ENCODE data around the gene UHRF2.
"Not testable (repeated sequence)": the region's sequence is repeated elsewhere in the genome, so short reads cannot be mapped to it uniquely, and the experiment has no call there.

The UHRF2 gene, protein sequence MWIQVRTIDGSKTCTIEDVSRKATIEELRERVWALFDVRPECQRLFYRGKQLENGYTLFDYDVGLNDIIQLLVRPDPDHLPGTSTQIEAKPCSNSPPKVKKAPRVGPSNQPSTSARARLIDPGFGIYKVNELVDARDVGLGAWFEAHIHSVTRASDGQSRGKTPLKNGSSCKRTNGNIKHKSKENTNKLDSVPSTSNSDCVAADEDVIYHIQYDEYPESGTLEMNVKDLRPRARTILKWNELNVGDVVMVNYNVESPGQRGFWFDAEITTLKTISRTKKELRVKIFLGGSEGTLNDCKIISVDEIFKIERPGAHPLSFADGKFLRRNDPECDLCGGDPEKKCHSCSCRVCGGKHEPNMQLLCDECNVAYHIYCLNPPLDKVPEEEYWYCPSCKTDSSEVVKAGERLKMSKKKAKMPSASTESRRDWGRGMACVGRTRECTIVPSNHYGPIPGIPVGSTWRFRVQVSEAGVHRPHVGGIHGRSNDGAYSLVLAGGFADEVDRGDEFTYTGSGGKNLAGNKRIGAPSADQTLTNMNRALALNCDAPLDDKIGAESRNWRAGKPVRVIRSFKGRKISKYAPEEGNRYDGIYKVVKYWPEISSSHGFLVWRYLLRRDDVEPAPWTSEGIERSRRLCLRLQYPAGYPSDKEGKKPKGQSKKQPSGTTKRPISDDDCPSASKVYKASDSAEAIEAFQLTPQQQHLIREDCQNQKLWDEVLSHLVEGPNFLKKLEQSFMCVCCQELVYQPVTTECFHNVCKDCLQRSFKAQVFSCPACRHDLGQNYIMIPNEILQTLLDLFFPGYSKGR

DNA sequence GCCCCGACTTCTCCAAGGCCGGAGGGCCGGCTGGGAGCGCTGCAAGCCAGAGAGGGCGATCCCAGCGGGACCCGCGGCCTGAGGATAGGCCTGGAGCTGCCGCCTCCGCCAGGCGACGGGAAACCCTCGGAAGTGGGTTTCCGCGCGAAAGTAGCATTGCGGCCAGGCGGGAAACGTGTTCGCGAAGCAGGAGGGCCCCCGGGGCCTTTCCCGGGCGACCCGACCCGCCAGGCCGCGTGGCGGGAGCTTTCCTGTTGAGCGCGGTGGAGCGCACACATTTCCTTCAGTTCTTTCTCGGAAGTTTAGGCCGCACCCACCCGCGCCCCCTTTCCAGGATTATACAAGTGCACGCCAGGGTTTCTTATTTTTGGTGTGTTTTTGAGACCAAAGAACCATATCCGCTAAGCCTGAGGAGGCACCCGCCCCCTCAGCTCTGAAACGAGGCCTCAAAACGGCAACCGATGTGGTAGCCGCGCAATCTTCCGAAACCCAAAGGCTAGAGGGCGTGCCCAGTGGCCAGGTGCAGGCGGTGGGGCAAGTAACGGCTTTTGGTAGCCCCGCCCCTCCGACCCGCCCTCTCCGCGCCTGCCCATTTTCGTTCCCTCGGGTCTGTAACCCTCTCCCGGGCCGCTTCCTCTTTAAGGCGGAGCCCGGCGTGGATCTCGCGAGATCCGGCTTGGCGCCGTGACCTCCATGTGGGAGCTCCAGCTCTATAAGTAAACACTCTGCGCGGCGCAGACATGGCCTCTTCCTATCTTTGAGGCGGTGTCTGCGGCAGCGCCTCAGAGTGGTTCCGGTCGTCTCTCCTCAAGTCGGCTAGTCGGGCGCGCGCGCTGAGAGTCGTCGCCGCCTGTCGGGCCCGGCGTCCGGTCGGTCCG, at the start of gene UHRF2:
Gene UHRF2, plus strand, starts transcription at position 713 of the 878 bp plus-strand sequence. CDS start 292 bp downstream, outside the sequence.
- DNase-seq (ENCODE audit: low read depth in 2 of 2) = peak; percentile 98 to 99

DNA sequence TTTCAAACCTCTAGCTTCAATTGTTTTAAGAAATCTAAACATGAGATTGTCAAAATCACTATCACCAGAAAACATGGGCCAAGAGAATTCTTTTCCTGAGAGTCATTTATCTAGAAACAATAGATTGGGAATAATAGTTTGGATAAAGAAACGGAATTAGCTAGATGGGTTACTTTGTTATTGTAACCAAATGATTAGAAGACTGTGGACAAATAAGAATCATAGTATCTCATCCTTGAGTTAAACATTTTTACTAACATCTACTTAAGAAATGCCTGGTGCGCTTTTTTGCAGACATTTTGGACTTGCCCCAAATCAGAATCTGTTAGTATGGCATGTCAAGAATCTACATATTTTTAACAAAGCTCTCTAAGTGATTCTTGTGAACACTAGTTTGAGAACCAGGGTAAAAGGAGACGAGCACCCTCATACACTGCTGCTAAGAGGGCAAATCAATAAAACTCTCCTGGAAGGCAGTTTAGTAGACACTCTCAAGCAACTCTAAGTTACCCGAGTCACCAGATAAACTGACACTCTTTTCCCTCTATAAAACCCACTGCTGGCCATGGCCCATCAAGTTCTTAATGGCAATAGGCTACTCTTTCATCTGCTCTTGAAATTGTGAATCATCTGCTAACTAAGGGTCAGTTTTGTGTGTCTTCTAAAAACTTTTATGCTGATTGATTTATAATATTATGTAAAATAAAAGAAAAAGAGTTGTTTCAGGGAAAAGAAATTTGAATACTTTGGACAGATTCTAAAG, 45.7 kb upstream of the UHRF2 start:
- DNase-seq (ENCODE audit: low read depth in 2 of 2) = no peak

DNA sequence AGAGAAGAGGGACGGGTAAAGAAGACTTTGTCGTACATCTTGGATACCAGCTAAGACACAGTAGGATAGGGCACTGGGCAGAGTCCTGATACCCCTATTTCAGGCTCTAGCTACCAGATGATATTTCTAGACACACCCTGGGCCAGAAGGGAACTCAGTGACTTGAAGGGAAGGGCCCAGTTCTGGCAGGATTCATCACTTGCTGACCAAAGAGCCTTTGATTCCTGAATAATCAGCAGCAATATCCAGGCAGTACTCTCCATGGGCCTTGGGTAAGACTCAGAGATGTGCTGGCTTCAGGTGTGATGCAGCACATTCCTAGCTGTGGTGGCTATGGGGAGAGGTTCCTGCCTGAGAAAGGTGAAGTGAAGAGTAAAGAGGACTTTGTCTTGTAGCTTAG, 44.2 kb upstream of the UHRF2 start:
- DNase-seq (ENCODE audit: low read depth in 2 of 2) = no peak

DNA sequence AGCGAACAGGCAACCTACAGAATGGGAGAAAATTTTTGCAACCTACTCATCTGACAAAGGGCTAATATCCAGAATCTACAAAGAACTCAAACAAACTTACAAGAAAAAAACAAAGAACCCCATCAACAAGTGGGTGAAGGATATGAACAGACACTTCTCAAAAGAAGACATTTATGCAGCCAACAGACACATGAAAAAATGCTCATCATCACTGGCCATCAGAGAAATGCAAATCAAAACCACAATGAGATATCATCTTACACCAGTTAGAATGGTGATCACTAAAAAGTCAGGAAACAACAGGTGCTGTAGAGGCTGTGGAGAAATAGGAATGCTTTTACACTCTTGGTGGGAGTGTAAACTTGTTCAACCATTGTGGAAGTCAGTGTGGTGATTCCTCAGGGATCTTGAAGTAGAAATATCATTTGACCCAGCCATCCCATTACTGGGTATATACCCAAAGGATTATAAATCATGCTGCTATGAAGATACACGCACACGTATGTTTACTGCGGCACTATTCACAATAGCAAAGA, 31.5 kb upstream of the UHRF2 start:
- not testable (repeated sequence) for DNase-seq (ENCODE audit: low read depth in 2 of 2)

DNA sequence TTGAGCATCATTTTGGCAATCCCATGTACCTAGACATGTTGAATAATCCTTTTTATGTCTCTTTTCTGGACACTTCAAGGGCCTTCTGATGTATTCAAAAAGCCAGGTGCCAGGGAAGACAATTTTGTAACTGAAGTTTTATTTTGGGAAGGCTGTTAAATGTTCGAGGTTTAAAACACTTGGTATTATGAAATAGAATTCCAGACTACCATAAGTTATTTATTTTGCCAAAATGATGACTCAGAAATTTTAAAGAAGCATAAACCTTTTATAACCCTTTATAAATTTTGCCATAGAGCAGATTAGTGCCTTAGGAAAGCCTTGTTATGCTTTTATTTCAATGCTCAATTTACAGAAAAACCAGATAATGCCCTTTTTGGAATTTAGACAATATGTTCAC, 30.3 kb upstream of the UHRF2 start:
- no peak for DNase-seq (ENCODE audit: low read depth in 2 of 2)

DNA sequence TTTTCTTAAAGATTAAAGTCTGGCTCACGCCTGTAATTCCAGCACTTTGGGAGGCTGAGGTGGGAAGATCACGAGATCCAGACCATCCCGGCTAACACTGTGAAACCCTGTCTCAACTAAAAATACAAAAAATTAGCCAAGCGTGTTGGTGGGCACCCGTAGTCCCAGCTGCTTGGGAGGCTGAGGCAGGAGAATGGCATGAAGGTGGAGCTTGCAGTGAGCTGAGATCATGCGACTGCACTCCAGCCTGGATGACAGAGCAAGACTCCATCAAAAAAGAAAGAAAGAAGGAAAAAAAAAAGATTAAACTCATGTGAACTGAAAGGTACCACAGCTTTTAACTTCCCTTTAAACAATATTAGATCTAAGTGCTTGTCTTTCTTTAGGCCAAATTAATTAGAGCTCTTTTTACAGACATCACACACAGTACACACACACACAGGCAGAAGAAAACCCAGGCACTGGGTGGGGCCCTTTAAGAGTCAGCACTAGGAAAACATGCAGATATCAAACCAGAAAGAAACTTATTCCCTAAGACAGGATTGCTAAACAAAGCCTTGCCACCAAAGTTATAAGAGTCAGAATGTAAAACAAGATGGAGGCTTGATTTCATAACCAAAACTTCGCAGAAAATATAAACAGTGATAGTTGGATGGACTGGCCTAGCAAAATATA, 29.3 kb upstream of the UHRF2 start:
- no peak for DNase-seq (ENCODE audit: low read depth in 2 of 2)

DNA sequence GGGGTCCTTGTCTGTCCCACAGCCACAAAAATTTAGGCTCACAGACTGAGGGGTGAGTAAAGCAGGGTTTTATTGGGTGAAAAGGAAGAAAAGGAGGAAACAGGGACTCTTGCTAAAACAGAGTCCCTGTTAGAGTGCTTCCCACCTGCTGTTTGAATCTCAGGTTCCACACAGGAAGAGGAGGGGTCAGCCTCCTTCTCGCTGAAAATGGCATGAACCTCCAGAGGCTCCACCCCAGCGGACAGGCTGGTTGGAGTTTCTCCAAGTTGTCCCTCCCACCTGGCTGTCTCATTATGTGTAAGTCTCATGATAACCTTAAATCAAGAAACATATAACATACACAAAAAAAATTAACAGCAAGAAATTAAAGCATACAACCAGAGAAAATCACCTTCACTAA, 28.3 kb upstream of the UHRF2 start:
- no peak for DNase-seq (ENCODE audit: low read depth in 2 of 2)

DNA sequence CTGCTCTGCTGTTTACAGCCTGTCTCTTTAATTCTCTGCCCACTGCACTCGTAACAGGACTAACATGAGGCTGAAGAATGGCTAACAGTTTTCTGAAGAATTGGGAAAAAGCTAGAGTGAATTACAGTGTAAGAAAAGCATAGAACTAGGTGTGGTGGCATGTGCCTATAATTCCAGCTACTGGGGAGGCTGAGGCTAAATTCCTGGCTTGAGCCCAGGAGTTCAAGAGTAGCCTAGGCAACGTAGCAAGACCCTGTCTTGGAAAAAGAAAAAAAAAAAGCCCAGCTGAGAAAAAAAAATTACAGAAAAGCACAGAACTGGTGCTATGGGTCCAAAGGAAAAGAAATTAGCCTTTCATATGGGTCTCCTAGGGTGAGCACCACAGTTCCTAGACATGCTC, 13.9 kb upstream of the UHRF2 start:
- DNase-seq (ENCODE audit: low read depth in 2 of 2) = no peak

DNA sequence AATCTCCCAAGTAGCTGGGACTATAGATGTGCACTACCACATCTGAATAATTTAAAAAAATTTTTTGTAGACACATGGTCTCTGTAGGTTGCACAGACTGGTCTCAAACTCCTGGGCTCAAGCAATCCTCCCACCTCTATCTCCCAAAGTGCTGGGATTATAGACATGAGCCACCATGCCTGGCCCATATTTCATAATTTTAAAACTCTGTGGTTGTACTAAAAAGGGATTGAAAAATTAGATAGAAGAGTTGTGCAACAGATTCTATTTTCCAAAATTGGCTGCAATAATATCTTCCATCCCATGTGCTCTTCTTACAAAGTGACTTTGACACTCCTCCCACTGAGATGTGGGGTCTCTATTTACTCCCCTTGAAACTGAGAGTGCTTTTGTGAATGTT, 7.6 kb upstream of the UHRF2 start:
- DNase-seq (ENCODE audit: low read depth in 2 of 2) = no peak

DNA sequence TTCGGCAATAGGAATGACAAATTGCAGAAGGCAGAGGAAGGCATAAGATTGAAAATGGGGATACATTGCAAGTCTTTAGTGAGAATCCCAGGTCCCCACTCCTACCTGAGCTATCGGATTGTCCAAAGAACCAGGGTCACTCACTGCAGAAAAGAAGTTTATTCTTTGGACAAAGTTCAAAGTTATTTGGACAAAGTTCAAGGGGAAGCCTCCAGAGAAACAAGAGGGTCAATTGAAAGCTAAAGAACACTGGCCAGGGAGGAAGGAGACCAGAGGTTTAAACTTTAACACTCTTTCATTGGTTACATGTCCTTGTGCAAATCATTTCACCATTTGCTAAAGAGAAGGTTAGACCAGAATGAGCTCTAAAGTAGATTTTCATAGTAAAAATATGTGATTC, 5.2 kb upstream of the UHRF2 start:
- no peak for DNase-seq (ENCODE audit: low read depth in 2 of 2)

DNA sequence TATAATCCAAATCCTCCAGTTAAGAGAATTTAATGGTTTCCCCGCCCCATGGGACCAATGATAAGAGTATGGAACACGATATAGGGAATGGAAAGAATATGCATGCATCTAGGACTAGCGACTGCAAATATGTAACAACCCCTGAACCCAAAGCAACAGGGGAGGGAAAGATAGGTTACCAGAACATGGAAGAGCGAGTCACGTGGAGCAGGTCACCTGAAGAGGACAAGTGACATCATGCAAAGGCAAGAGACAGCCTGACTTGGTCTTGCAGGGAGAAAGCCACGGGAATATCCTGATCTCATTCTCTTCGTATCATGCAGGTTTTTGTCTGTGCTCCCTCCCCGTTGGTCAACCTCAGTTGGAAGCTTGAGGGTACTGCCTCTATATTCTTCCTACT, 4.7 kb upstream of the UHRF2 start:
- DNase-seq (ENCODE audit: low read depth in 2 of 2) = no peak

DNA sequence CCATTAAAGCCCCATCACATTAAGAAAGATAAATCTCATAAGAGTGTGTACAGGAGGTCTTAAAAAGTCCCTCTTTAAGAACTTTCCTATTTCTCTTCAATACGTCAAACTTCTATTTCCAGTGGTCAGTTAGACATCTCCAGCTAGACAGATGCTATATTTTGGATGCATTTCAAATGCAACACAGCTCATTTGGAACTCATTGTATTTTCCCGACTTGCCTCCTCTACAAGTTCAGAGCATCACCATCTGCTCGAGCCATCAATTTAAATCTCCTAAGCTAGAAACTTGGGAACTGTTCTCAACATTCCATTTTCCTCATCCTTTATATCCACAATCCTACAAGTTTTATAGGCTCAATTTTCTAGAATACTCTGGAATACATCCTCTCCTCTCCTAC, 3.2 kb upstream of the UHRF2 start:
- DNase-seq (ENCODE audit: low read depth in 2 of 2) = no peak

DNA sequence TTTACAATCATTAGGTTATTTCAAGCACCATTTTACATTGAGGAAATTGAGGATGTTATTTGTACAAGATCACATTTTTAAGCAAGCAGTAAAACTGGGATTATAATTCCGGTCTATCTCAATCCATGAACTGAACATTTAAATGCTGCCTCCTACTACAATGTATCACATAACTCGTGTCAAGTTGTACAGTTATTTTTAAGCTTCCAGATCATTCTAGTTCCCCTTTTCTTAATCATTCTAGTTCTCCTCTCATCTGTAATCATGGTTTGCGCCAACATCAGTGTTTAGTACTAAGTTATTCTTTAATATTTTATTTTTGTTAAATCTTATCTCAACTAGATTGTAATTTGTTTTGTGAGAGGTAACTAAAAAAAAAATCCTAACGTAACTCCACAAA, 2.4 kb upstream of the UHRF2 start:
- DNase-seq (ENCODE audit: low read depth in 2 of 2) = no peak

DNA sequence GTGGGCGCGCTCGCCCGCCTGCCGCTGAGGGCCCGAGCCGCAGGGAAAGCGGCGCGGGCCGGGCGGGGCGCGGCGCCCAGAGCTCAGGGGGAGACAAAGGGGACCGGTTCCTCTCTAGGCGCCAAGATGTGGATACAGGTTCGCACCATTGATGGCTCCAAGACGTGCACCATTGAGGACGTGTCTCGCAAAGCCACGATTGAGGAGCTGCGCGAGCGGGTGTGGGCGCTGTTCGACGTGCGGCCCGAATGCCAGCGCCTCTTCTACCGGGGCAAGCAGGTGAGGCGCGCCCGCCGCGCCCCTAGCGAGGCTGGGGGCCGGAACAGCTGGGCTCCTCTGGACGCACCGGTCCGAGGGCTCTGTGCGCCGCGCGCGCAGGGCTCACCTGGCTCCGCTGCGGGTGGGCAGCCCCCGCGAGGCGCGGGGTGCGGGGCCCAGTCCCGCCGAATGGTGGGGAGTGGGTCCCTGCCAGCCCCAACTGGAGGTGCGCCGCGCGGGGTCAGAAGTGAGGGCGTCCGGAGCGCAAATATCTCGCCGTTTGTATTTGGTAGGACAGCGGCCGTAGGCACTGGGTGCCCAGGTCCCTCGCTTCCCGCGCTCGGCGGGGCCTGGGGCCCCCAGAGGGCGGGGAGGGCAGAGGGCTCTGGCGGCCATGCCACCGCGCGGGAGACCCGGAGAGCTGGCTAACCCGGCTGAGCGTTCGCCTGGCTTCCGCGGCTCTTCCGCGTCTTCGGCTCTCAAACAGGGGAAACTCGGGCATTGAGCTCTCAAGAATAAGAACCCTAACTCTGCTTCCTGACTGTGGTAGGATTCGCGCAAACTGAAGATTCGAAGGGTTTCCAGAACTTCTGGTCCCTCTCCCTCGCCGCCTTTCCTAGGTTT, 607 bp downstream of the UHRF2 start:
- DNase-seq (ENCODE audit: low read depth in 2 of 2) = peak in 1 of 2 donors; percentile 22

DNA sequence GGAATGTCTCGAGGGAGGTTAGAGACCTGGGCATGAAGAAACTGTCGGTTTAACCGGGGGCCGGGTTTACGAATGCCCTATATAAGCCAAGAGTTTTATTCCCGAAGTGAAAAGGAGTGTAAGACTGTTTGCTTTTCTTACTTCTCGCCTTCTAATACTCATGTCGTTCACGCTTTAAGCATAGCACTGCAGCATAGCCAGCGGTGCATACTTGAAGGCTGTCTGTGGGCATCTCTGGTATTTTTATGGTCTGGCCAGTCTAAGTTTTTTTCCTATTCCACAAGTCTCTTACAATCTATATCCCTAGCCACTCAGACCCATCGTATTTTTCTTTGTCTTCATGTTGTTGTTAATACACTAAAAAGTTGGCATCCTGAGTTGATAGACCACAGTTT, 1.2 kb downstream of the UHRF2 start:
- no peak for DNase-seq (ENCODE audit: low read depth in 2 of 2)

DNA sequence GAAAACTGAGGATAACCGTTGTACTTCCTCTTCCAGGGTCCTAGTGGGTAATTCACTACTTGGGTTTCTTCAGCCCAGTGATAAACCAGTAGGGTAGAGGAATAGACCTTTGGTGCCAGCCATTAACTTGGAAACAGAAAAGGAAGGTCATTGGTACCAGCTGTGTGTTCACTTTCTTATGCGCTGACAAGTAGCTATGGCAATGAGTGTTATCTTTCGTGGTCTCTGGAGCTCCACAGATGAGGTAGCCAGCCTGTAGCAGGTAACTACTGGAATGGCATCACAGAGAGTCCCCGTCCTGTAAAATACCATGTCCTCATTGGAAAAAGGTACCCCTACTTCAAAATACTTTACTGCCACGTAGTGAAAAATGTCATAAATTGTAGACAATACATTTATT, 2.3 kb downstream of the UHRF2 start:
- DNase-seq (ENCODE audit: low read depth in 2 of 2) = no peak

DNA sequence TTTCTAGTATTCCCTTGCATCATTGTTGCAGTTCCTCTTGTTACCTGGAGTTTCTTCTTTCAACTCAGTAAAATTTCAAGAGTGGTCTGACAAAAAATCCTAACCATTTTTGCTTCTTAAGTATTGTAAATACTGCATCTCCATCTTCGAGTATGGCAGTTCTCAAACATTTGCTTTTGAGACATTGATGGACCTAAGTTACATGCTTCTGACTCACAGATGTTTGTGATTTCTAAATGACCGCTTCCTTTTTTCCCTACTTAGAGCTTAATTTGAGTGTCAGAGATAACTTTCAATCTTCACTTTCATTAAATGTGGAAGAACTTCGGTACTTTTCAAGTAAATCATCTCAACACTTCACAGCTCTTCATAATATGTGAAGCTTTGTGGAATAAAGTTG, 4.2 kb downstream of the UHRF2 start:
- no peak for DNase-seq (ENCODE audit: low read depth in 2 of 2)

DNA sequence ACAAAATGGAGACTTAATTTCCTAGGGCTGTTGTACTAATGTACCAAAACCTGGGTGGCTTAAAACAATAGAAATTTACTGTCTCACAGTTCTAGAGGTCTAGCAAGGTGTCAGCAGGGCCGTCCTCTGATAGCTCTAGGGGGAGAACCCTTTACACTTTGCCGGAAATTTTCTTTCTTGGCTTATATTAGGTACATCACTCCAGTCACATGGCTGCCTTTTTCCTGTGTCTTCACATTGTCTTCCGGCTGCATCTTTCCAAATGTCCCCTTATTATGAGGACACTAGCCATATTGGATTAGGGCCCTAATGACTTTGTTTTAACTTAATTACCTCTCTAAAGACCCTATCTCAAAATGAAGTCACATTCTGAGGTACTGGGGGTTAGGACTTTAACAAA, 5.8 kb downstream of the UHRF2 start:
- no peak for DNase-seq (ENCODE audit: low read depth in 2 of 2)

DNA sequence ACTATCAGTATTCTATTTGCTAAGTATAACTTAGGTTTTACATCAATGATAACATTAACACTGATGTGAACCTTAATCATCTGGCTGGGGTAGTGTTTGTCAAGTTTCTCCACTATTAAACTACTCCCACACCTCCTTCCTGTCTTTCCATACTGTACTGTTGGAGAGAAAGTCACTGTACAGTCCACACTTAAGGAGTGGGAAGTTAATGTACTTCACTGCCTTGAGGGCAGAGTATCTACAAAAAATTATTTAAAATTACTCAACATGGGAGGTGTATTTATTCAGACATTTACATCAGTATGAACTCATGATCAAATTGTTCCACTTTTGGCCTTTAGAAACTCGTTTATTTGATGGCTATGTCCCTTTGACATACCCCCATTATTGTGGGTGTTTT, 11.9 kb downstream of the UHRF2 start:
- DNase-seq (ENCODE audit: low read depth in 2 of 2) = no peak

DNA sequence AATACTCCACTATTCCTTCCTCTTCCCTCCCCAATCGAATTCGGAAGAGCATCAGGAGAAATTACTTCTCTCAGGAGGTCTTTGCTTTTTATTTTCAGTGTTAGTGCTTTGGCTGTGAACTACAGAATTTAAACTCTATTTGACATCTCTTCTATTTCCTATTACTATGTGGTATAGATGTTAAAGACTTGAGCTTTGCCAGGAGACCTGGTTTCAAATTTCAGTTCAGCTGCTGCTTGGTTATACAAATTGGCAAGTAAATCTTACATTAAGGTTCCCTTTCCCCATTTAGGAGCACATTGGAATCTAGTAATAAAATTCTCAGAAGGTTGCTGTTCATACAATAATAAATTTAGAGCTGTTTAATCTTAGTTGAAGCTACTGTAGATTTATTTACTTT, 13.1 kb downstream of the UHRF2 start:
- no peak for DNase-seq (ENCODE audit: low read depth in 2 of 2)
